NOMO-1 (cell line): ENCODE measurements around the gene PAEP.

Experiments used
- DNase-seq, 2 experiments: peaks; one replicate each; lab custom pipeline; 2025; ENCODE audit not compliant: unreplicated experiment in 2 of 2; lab: John Stamatoyannopoulos, UW

Gene PAEP

DNA sequence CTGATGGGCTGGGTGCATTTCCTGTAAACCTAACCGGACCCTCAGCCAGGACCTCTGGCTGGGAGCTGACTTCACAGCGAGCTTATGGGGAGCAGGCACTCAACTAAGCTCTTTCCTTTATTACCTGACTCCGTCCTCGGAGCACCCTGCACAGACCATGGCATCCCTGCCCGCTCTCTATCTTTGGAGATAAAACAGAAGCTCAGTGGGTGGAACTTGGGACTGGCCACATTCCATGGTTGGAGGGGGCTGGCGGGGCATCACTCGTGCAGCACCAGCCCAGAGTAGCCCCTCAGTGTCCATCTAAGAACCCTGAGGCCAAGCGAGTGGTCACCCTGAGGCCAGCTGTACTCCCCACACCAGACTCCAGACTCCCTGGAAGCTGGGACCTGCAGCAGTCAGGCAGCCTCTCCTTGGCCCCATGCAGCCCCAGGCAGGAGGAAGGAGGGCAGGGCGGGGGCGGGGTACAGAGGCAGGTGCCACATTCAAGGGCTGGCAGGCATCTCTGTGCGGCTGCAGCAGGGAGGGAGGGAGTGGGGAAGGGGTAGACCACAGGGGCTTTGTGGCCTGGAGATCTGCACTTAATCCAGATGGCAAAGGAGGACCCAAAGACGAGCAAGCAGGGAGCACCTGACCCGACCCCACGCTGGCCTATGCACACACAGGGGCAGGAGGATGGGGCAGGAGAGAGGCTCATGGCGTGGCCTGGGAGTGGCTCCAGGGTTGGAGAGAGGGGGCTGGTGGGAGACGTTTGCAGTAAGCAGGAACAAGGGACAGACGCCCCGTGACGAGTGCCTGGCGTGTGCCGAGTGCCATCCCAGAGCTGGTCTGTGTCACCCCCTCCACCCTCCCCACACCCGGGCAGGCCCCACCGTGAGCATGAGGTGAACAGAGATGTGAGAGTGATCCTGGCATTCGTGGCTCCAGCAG is 51.7 kb downstream of the PAEP start:
- DNase-seq: no peak

DNA sequence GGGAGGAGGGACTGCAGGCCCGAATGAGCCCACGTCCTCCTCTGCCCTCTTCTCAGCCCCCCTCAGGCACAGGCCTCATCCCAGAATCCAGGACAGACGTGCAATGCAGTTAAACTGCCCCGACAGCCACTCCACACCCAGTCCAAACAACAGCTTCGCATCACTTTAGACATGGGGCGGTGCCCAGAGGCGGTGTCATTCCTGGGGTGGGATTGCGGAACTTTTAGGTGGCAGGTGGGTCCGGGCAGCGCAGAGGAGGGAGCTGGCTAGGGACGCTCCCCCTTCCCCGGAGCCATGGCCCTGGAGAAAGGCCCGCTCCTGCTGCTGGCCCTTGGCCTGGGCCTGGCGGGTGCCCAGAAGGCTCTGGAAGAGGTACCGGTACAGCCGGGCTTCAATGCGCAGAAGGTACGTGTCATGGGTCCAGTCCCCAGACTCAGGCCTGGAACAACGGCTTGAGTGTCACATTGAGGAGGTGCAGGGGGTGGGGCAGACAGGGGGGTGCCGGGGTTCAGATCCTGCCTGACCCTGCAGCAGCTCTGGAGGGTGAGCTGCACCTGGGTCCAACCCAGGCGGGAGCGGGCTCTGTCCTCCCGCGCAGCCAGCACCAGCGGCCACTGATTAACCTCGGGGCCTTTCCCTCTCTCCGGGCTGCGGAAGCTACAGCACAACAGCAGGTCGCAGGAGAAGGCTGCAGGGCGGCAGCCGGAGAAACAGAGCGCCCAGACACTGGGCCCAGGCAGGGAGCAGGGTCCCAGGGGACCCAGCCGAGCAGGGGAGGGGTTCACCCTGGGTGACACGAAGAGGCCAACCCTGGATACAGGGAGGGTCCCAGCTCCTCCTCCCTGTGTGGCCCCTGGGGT is 52.6 kb downstream of the PAEP start:
- no peak for DNase-seq

DNA sequence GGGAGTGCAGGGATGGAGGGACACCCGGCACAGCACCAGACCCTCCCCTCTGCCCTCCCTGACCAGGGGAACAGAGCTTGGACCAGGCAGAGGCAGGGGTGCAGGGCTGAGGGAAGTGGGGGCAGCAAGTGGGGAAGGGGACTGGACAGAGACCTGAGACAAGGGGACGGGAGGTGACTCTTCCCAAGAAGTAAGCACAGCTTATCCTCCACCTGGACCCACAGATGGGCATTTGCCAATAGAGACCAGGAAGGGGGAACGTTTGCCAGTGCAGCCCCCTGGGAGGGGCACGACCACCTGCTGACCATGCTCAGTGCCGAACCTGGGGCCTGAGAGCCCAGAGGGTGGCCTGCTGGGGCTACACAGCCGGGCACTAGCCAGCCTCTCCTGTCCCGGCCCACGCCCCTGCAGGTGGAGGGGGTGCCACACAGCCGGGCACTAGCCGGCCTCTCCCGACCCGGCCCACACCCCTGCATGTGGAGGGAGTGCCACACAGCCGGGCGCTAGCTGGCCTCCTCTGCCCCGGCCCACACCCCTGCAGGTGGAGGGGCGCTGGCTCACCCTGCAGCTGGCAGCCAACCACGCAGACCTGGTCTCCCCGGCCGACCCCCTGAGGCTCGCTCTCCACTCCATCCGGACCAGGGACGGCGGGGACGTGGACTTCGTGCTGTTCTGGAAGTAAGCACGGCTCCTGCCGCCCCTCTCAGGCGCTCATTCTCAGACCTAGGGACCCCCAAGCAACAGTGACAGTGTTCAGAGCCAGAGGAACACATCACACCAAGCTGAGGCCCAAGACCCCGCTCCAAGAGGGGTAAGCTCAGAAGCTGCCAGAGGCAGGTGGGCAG is 53.5 kb downstream of the PAEP start:
- no peak for DNase-seq

DNA sequence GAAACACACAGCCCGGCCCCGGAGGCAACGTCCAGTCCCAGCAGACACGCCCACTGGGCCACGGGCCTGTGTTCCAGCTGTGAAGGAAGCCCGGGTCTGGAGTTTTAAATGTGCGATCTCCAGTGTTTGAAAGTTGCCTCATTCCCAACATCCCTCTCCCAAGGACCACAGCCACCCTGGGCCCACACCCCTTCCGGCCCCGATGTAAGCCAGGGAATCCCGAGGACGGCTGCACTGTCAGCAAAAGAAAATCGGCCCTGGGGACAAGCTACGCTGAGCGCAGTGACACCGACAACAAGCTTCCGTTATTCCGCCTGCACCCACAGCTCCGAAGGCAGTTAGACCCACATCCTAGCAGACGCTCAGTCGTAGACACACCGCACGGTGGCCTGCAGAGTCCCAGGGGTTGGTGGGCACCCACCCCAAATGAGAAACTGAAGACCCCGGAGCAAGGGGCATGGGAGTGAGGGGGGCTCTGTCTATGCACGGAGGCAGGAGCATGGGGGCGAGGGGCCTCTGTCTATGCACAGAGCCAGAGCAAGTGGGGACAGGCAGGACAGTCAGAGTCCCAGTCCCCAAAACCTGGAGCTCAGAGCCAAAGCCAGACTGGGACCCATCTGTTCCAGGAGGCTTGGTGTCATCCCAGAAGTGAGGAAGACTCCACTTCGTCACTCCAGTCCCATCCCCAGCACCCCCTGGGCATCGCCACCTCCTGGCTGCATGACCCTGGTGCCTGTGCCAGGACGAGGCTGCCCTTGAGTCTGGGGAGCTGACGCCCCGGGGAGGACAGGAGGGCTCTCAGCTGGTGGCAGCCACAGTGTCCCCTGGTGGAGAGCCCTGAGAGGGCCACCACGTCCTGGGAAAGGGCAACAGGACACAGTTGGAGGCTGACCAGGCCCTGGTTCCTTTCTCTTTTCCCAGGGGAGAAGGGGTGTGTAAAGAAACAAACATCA is 54.4 kb downstream of the PAEP start:
- DNase-seq: no peak
